Spleen (tissue), 11 donors: ENCODE measurements around the gene VPS37B. TPM values are rescaled to one million over a fixed set of nuclear protein-coding genes. Genes with fewer than 3 reads are reported as not detected.
A peak's percentile ranks its signal among the peaks of the same experiment; 100 is the strongest.

Experiments used
- DNase-seq: peaks from one replicate; pipeline ENCODE4 v3.0.0-alpha.2; 2020
- H3K27ac ChIP-seq, 8 donors: fragments of 200-600 bp; sonication (generic) in 7 of 8; 1 replicate in 4 of 8; 2 replicates in 4 of 8; pipeline versions ENCODE4 v1.5.0 to v1.8.0; 2016 to 2021; ENCODE audit warnings: inconsistent platforms in 4 of 8, mild to moderate bottlenecking in 4 of 8, moderate library complexity in 1 of 8
- H3K27me3 ChIP-seq, 7 donors: fragments of 200-600 bp; sonication (generic) in 6 of 7; replicated peaks in 1 of 7; 1 replicate in 4 of 7; 2 replicates in 3 of 7; pipeline versions ENCODE4 v1.5.0 to v1.8.0; 2016 to 2021; ENCODE audit warnings: inconsistent platforms in 3 of 7, mild to moderate bottlenecking in 1 of 7
- H3K36me3 ChIP-seq, 6 donors: fragments of 200-600 bp; sonication (generic) in 5 of 6; 1 replicate in 4 of 6; 2 replicates in 2 of 6; pipeline versions ENCODE4 v1.5.0 to v1.8.0; 2016 to 2021; ENCODE audit warnings: inconsistent platforms in 2 of 6
- H3K4me1 ChIP-seq, 6 donors: fragments of 200-600 bp; sonication (generic) in 5 of 6; 1 replicate in 3 of 6; 2 replicates in 3 of 6; pipeline versions ENCODE4 v1.5.0 to v1.8.0; 2016 to 2021; ENCODE audit warnings: inconsistent platforms in 3 of 6
- H3K4me3 ChIP-seq, 8 donors: fragments of 200-600 bp; sonication (generic) in 7 of 8; 1 replicate in 4 of 8; 2 replicates in 4 of 8; pipeline versions ENCODE4 v1.5.0 to v1.8.0; 2016 to 2021; ENCODE audit warnings: inconsistent platforms in 4 of 8, mild to moderate bottlenecking in 4 of 8, moderate library complexity in 2 of 8
- H3K9me3 ChIP-seq, 8 donors: fragments of 200-600 bp; sonication (generic) in 7 of 8; 1 replicate in 4 of 8; 2 replicates in 4 of 8; pipeline versions ENCODE4 v1.5.0 to v1.8.0; 2016 to 2021; ENCODE audit warnings: inconsistent platforms in 4 of 8
- CTCF ChIP-seq, 11 experiments: fragments of 200-600 bp in 7 of 11; fragments of 450-650 bp in 4 of 11; sonication (generic) in 4 of 11; IDR thresholded peaks in 8 of 11; conservative IDR thresholded peaks in 3 of 11; 1 replicate in 7 of 11; 2 replicates in 4 of 11; pipeline versions ENCODE4 v1.4.0 to v1.8.0; 2016 to 2021; ENCODE audit warnings: antibody characterized with exemption in 11 of 11, inconsistent platforms in 4 of 11, mild to moderate bottlenecking in 1 of 11
- POLR2A ChIP-seq, 3 donors: fragments of 450-650 bp; IDR thresholded peaks; one replicate each; pipeline ENCODE4 v1.5.1; 2017; ENCODE audit warnings: antibody characterized with exemption in 3 of 3, mild to moderate bottlenecking in 1 of 3
- POLR2AphosphoS5 ChIP-seq, 3 donors: sonication (generic); formaldehyde crosslinking; IDR thresholded peaks; one replicate each; pipeline ENCODE4 v1.5.1; 2017; ENCODE audit warnings: antibody characterized with exemption in 3 of 3
- WGBS, 5 donors: extraction: QIAGEN DNeasy Blood & Tissue Kit in 3 of 5; methylation state at CpG; one replicate each; pipeline versions ENCODE4 v1.1.5 to v1.1.7; 2013 to 2018; 5-methylcytosine and 5-hydroxymethylcytosine counted together
- intact Hi-C: fragments of 100-400 bp; cut with DNase I; formaldehyde crosslinking; loops from one replicate; pipeline ENCODE4 v1.15.0; 2023; ENCODE audit warnings: low total_unique reads
- polyA plus RNA-seq, 3 donors: library from polyadenylated mRNA; stranded (reverse); fragments of 200-250 nt; gene quantifications; one replicate each; pipeline ENCODE4 v1.2.1, GENCODE V29; 2013
- total RNA-seq, 7 donors: library from RNA; depleted of rRNA in 3 of 7; stranded (reverse); fragments of >200 nt in 3 of 7; fragmentation: NEBNext Ultra II Directional in 4 of 7; extraction: Animal tissue kit (Norgen Biotek cat#: 25700) in 4 of 7; gene quantifications; one replicate each; pipeline versions ENCODE4 v1.1.0 to v1.2.1, GENCODE V29; 2016 to 2021
- donor health status: healthy with polysubstance abuse.
- donor health status: DM: no; HTN: no; CAD: no; lungs with moderate emphysema.
- donor health status: DM: no; HTN: no; CAD: no.
- donor health status: Bipolar disorder and iron deficiency.
- donor health status: healthy.
- donor health status: DM: no; HTN: no; CAD: no.
- donor health status: DM: yes; HTN: yes; CAD: no.

Gene VPS37B
- total and polyA plus RNA-seq, 10 donors = 24.8 to 67.5 (median 47.3) TPM

- TF ChIP-seq POLR2A (IDR thresholded peaks at IDR 0.05) = no peak
- Histone ChIP-seq H3K9me3 (no peaks in the 10 kb centered on the region), H3K27me3 (no peaks in the 10 kb centered on the region), H3K36me3 (no peaks in the 10 kb centered on the region), H3K27ac (no peak overlapping the region), H3K4me3 (peak overlapping the region in 5 of 8 donors; percentile 8 to 54 (median 20)), H3K4me1 (peaks cover 0 to 34% (median 16%) of the 10 kb centered on the region in 6 donors)
- 35 to 53% (median 41%) methylated on average over 20 to 22 of the region's 22 CpGs for whole genome bisulfite sequencing, 5 donors
- DNase-seq = peak; percentile 67
- intact Hi-C loops = no loop called here
These were observed 69.9 kb downstream of the VPS37B start for GRCh38 chr12:122825773-122826724.

GRCh38 chr12:122823429-122823828, 72.5 kb downstream of the VPS37B start:
- 85 to 95% (median 90%) methylated on average over 11 of the region's 11 CpGs for WGBS, 5 donors
- Histone ChIP-seq H3K27ac (no peak overlapping the region), H3K36me3 (no peaks in the 10 kb centered on the region), H3K4me1 (peaks cover 0 to 53% (median 18%) of the 10 kb centered on the region in 6 donors), H3K27me3 (no peaks in the 10 kb centered on the region), H3K9me3 (no peaks in the 10 kb centered on the region), H3K4me3 (no peak overlapping the region)
- DNase-seq = no peak
- intact Hi-C loops = no loop called here
- TF ChIP-seq CTCF (IDR thresholded peaks at IDR 0.05 in 8 of 11, conservative IDR thresholded peaks at IDR 0.05 in 3 of 11) = no peak

GRCh38 chr12:122820838-122821271, 75.1 kb downstream of the VPS37B start:
- H3K9me3 ChIP-seq = no peaks in the 10 kb centered on the region
- intact Hi-C loops = no loop called here
- WGBS, 5 donors = 40 to 57% (median 50%) methylated on average over 7 of the region's 7 CpGs

GRCh38 chr12:122820138-122820537, 75.8 kb downstream of the VPS37B start:
- peak overlapping the region in 1 of 8 donors; percentile 18 for H3K4me3 ChIP-seq
- intact Hi-C loops = no loop called here
- no peak for TF ChIP-seq CTCF (IDR thresholded peaks at IDR 0.05 in 8 of 11, conservative IDR thresholded peaks at IDR 0.05 in 3 of 11)
- TF ChIP-seq POLR2AphosphoS5 (IDR thresholded peaks at IDR 0.05) = no peak
- peaks cover 0 to 37% (median 14%) of the 10 kb centered on the region in 6 donors for H3K4me1 ChIP-seq
- DNase-seq = no peak
- no peaks in the 10 kb centered on the region for H3K27me3 ChIP-seq
- H3K27ac ChIP-seq = peak overlapping the region in 4 of 8 donors; percentile 49 to 73 (median 66)
- no peaks in the 10 kb centered on the region for H3K9me3 ChIP-seq
- H3K36me3 ChIP-seq = no peaks in the 10 kb centered on the region
- 65 to 82% (median 76%) methylated on average over 8 of the region's 8 CpGs for WGBS, 5 donors

More at GRCh38 chr12:122820838-122821271, 75.1 kb downstream of the VPS37B start:
- Histone ChIP-seq H3K4me3 (peak overlapping the region in 1 of 8 donors; percentile 18), H3K36me3 (no peaks in the 10 kb centered on the region), H3K27me3 (no peaks in the 10 kb centered on the region), H3K4me1 (peaks cover 0 to 41% (median 15%) of the 10 kb centered on the region in 6 donors), H3K27ac (peak overlapping the region in 5 of 8 donors; percentile 14 to 73 (median 60))
- no peak for DNase-seq
- TF ChIP-seq POLR2AphosphoS5 (IDR thresholded peaks at IDR 0.05) (peak in 1 of 3 donors; percentile 34), POLR2A (IDR thresholded peaks at IDR 0.05) (no peak)

- TF ChIP-seq POLR2A (IDR thresholded peaks at IDR 0.05) (no peak), POLR2AphosphoS5 (IDR thresholded peaks at IDR 0.05) (no peak), CTCF (IDR thresholded peaks at IDR 0.05 in 8 of 11, conservative IDR thresholded peaks at IDR 0.05 in 3 of 11) (no peak)
- no peak for DNase-seq
- intact Hi-C loops = no loop called here
- 61 to 84% (median 79%) methylated on average over 10 of the region's 10 CpGs for WGBS, 5 donors
- peaks cover 0 to 37% (median 14%) of the 10 kb centered on the region in 6 donors for H3K4me1 ChIP-seq
- H3K4me3 ChIP-seq = no peak overlapping the region
- H3K27ac ChIP-seq = no peak overlapping the region
- no peaks in the 10 kb centered on the region for H3K27me3 ChIP-seq
- no peaks in the 10 kb centered on the region for H3K9me3 ChIP-seq
- H3K36me3 ChIP-seq = no peaks in the 10 kb centered on the region
These were observed 76.6 kb downstream of the VPS37B start for GRCh38 chr12:122819209-122819785.
